ENCODE results near the gene TBX6. TPM values are rescaled to one million over a fixed set of nuclear protein-coding genes. Genes with fewer than 3 reads are reported as not detected.

The TBX6 gene
- total and polyA plus RNA-seq, 2 of the 4 experiments (the other 2 are of a cell fraction) = 0.10 TPM; not detected in 1

DNA sequence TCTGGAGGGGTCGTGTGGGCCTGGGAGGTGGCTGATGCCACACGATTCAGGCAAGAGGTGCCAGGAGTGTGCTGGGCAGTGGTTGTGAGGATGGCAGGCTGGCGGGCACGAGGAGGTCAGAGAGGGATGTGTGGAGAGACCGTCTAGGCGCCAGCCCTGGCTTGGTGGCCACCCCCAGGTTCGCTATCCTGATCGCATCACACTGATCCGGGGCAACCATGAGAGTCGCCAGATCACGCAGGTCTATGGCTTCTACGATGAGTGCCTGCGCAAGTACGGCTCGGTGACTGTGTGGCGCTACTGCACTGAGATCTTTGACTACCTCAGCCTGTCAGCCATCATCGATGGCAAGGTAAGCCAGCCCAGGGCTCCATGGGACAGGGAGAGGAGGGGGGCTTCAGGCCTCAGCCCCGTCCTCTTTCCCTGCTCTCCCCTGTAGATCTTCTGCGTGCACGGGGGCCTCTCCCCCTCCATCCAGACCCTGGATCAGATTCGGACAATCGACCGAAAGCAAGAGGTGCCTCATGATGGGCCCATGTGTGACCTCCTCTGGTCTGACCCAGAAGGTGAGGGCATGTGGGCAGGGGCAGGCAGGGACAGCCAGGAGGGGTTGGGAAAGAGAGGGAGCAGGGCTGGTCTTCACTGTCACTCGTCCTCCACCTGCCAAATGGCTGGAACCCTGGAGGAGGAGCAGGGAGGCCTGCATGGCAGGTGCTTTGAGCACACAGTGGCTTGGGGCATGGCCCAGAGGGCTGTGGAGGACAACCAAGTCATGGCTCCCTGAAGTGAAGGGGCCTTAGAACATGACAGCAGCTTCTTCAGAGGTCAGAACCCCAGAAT lies 8.3 kb downstream of the TBX6 start:
- dilution Hi-C loops (cut with HindIII; ENCODE audit: low sequenced_read_pairs, unreplicated experiment) (no loop called here), in situ Hi-C loops (cut with MboI; ENCODE audit: low sequenced_read_pairs) (no loop called here), intact Hi-C loops (cut with micrococcal nuclease) (no loop called here)
- Histone ChIP-seq H3K14ac (replicated peaks; ENCODE audit: low read depth, low read length) (no peak overlapping the region), H3K23ac (ENCODE audit: low read depth, low read length) (no peak overlapping the region), H3K4me2 (ENCODE audit: low read depth, low read length) (no peak overlapping the region), H2AK9ac (replicated peaks; ENCODE audit: low read depth, low read length, poor library complexity) (no peak overlapping the region), H2BK20ac (ENCODE audit: low read depth, low read length) (no peak overlapping the region), H3K4me3 (ENCODE audit: insufficient read depth, low read depth, low read length) (no peak overlapping the region), H2AK5ac (ENCODE audit: low read depth, low read length) (no peak overlapping the region), H3K27ac (ENCODE audit: insufficient read depth, low read length) (no peak overlapping the region), H2BK5ac (ENCODE audit: low read depth, low read length, poor library complexity, severe bottlenecking) (no peak overlapping the region), H3K56ac (ENCODE audit: extremely low read depth, insufficient read depth, low read length) (no peak overlapping the region), H3K9ac (ENCODE audit: low read depth, low read length) (no peak overlapping the region), H3K9me3 (ENCODE audit: control insufficient read depth, insufficient read depth, low read length) (no peaks in the 10 kb centered on the region), H2AFZ (replicated peaks; ENCODE audit: low read length, poor library complexity) (no peak overlapping the region), H4K8ac (ENCODE audit: low read depth in 2 of 2, low read length in 2 of 2) (no peak overlapping the region), H2BK15ac (ENCODE audit: low read depth, low read length) (no peak overlapping the region), H4K20me1 (ENCODE audit: insufficient read depth, low read length) (peaks cover 31% of the 10 kb centered on the region), H3K18ac (ENCODE audit: low read depth, low read length) (no peak overlapping the region), H3K36me3 (ENCODE audit: control insufficient read depth, insufficient read depth, low read length) (peaks cover 63% of the 10 kb centered on the region), H3K9me1 (ENCODE audit: insufficient read depth, low read length) (no peaks in the 10 kb centered on the region), H4K5ac (ENCODE audit: low read depth, low read length) (no peak overlapping the region), H2BK120ac (ENCODE audit: low read depth, low read length) (no peak overlapping the region), H3K27me3 (ENCODE audit: control insufficient read depth, insufficient read depth, low read length) (no peaks in the 10 kb centered on the region), H3K4me1 (ENCODE audit: control insufficient read depth, insufficient read depth, low read length) (no peaks in the 10 kb centered on the region), H4K91ac (ENCODE audit: insufficient read depth, low read depth, low read length) (no peak overlapping the region), H3K4ac (ENCODE audit: low read depth, low read length) (no peak overlapping the region), H3K79me1 (ENCODE audit: low read depth in 1 of 2, low read length in 2 of 2) (peaks cover 25 to 39% of the 10 kb centered on the region in 2 experiments)
- ATAC-seq (ENCODE audit: low read depth) = no peak
- 92% methylated on average over 4 of the region's 24 CpGs; no CpG with 5 or more reads in 1 of the 2 experiments for WGBS, 2 experiments (ENCODE audit: extremely low coverage in 2 of 2, insufficient read length in 1 of 2)
- TF ChIP-seq CEBPB (IDR thresholded peaks at IDR 0.05; ENCODE audit: low read depth, low read length) (no peak), POLR2A (IDR thresholded peaks at IDR 0.05; ENCODE audit: low read depth, low read length) (no peak), FOS (IDR thresholded peaks at IDR 0.05; ENCODE audit: low read depth, low read length) (no peak)
- CTCF ChIA-PET = no interaction called here
- no peak for DNase-seq
- BruUV-seq (replicated peaks) = no TSS peak
- POLR2A ChIA-PET (ENCODE audit: unreplicated experiment) = no interaction called here
